ENCODE results near the gene CAPNS1. TPM values are rescaled to one million over a fixed set of nuclear protein-coding genes. Genes with fewer than 3 reads are reported as not detected.

The CAPNS1 gene
- total and polyA plus RNA-seq, 9 of the 15 experiments (the other 6 are each of a cell fraction or from before 2014, with no cell fraction given), result 77.9 to 576 (median 258) TPM

DNA sequence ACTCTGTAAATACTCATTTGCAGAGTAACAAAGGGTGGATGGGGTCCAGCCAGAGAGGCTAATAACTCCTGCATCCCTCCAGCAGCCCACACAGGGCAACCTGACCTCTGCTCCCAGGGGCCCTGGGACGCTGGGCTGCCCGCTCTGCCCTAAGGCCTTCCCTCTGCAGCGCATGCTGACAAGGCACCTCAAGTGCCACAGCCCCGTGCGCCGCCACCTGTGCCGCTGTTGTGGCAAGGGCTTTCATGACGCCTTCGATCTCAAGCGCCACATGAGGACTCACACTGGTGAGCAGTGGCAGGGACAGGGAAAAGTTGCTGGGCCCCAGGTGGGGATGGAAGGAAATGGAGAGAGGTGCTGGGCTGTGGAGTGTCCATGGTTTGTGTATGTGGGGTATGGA lies 27.2 kb upstream of the CAPNS1 start:
- WGBS (ENCODE audit: insufficient coverage, low coverage, missing lambda C conversion rate), result 97% methylated on average over 10 of the region's 10 CpGs
- intact Hi-C loops (cut with micrococcal nuclease), result loop anchor here (5.0 to 10.0 kb wide), 2 partner anchors 50 to 118 kb away; partner anchors contain the start of gene SDHAF1

More for the DNA sequence above, 27.2 kb upstream of the CAPNS1 start:
- Histone ChIP-seq H3K79me2 (ENCODE audit: control insufficient read depth, insufficient read depth, low read length) (peaks cover 14% of the 10 kb centered on the region), H3K4me1 (replicated peaks in 1 of 2; ENCODE audit: control insufficient read depth in 2 of 2, insufficient read depth in 2 of 2, low read length in 2 of 2) (peaks cover 5 to 38% of the 10 kb centered on the region in 2 experiments; a peak in 3 of 5 replicates), H3K27ac (ENCODE audit: extremely low read depth, low read depth, low read length) (no peak overlapping the region), H3K27me3 (ENCODE audit: control insufficient read depth in 2 of 2, insufficient read depth in 2 of 2, low read length in 2 of 2) (no peaks in the 10 kb centered on the region), H3K9me3 (replicated peaks; ENCODE audit: control insufficient read depth, insufficient read depth, low read depth, low read length) (no peaks in the 10 kb centered on the region), H3K9me1 (ENCODE audit: control insufficient read depth, insufficient read depth, low read length) (no peaks in the 10 kb centered on the region), H3K36me3 (ENCODE audit: control insufficient read depth, insufficient read depth, low read length) (peaks cover 24% of the 10 kb centered on the region; the same call in 2 of the 3 replicates), H4K20me1 (replicated peaks; ENCODE audit: control insufficient read depth, insufficient read depth, low read length) (no peaks in the 10 kb centered on the region; the same call in 1 of the 2 replicates), H3K9ac (ENCODE audit: insufficient read depth in 1 of 2, low read depth in 2 of 2, low read length in 2 of 2) (no peak overlapping the region), H3K4me3 (no peak overlapping the region), H2AFZ (ENCODE audit: low read depth, low read length) (no peak overlapping the region), H3K4me2 (ENCODE audit: insufficient read depth, low read length) (no peak overlapping the region)
- no TSS peak for BruUV-seq (replicated peaks)
- ChIA-PET POLR2A (no interaction called here), CTCF (ENCODE audit: low intra/inter-chr PET ratio) (interaction anchor here (0.6 kb wide), 1 partner anchor 52 kb away, joined by 3 read pairs; no protein-coding TSS in a partner anchor)
- TF ChIP-seq, protein P1, sequence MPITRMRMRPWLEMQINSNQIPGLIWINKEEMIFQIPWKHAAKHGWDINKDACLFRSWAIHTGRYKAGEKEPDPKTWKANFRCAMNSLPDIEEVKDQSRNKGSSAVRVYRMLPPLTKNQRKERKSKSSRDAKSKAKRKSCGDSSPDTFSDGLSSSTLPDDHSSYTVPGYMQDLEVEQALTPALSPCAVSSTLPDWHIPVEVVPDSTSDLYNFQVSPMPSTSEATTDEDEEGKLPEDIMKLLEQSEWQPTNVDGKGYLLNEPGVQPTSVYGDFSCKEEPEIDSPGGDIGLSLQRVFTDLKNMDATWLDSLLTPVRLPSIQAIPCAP (CRISPR knock-in tag; IDR thresholded peaks at IDR 0.05; ENCODE audit: borderline replicate concordance), result no peak
- TF ChIP-seq SMAD3 (CRISPR knock-in tag; conservative IDR thresholded peaks at IDR 0.05), result no peak
- TF ChIP-seq GATAD2B (IDR thresholded peaks at IDR 0.05; ENCODE audit: borderline replicate concordance), result no peak
- TF ChIP-seq ZNF133 (CRISPR knock-in tag; IDR thresholded peaks at IDR 0.05), result no peak
- no peak for TF ChIP-seq SMAD4 (CRISPR knock-in tag; conservative IDR thresholded peaks at IDR 0.05)
- TF ChIP-seq, protein P2, sequence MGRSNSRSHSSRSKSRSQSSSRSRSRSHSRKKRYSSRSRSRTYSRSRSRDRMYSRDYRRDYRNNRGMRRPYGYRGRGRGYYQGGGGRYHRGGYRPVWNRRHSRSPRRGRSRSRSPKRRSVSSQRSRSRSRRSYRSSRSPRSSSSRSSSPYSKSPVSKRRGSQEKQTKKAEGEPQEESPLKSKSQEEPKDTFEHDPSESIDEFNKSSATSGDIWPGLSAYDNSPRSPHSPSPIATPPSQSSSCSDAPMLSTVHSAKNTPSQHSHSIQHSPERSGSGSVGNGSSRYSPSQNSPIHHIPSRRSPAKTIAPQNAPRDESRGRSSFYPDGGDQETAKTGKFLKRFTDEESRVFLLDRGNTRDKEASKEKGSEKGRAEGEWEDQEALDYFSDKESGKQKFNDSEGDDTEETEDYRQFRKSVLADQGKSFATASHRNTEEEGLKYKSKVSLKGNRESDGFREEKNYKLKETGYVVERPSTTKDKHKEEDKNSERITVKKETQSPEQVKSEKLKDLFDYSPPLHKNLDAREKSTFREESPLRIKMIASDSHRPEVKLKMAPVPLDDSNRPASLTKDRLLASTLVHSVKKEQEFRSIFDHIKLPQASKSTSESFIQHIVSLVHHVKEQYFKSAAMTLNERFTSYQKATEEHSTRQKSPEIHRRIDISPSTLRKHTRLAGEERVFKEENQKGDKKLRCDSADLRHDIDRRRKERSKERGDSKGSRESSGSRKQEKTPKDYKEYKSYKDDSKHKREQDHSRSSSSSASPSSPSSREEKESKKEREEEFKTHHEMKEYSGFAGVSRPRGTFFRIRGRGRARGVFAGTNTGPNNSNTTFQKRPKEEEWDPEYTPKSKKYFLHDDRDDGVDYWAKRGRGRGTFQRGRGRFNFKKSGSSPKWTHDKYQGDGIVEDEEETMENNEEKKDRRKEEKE (IDR thresholded peaks at IDR 0.05; ENCODE audit: borderline replicate concordance in 1 of 2, control insufficient read depth in 1 of 2, low read depth in 2 of 2, low read length in 1 of 2), result no peak
- TF ChIP-seq, protein P3, sequence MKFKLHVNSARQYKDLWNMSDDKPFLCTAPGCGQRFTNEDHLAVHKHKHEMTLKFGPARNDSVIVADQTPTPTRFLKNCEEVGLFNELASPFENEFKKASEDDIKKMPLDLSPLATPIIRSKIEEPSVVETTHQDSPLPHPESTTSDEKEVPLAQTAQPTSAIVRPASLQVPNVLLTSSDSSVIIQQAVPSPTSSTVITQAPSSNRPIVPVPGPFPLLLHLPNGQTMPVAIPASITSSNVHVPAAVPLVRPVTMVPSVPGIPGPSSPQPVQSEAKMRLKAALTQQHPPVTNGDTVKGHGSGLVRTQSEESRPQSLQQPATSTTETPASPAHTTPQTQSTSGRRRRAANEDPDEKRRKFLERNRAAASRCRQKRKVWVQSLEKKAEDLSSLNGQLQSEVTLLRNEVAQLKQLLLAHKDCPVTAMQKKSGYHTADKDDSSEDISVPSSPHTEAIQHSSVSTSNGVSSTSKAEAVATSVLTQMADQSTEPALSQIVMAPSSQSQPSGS (CRISPR knock-in tag; IDR thresholded peaks at IDR 0.05), result no peak
- TF ChIP-seq NR2C2 (CRISPR knock-in tag; IDR thresholded peaks at IDR 0.05), result no peak
- no peak for TF ChIP-seq NR2C2 (tag; IDR thresholded peaks at IDR 0.05)
- no peak for TF ChIP-seq ZBED1 (IDR thresholded peaks at IDR 0.05)
- no peak for TF ChIP-seq GABPA (tag; conservative IDR thresholded peaks at IDR 0.05; ENCODE audit: low read depth)
- no peak for TF ChIP-seq ZNF830 (CRISPR knock-in tag; IDR thresholded peaks at IDR 0.05)
- TF ChIP-seq ZNF165 (CRISPR knock-in tag; IDR thresholded peaks at IDR 0.05; ENCODE audit: borderline replicate concordance), result no peak
- DNase-seq (ENCODE audit: extremely low read depth in 1 of 4, low spot score in 3 of 4) (no peak), FAIRE-seq (no peak), ATAC-seq (no peak)
- in situ Hi-C loops (cut with MboI), result no loop called here

All from K562 (cell line).